HTR-8/SVneo (cell line): ENCODE results near the gene MFSD2B.

Experiments
- DNase-seq: peaks from one replicate; pipeline ENCODE4 v3.0.0; 2011; ENCODE audit warnings: low spot score, mixed read lengths; ENCODE audit not compliant: insufficient read length
- FAIRE-seq: peaks from 2 replicates; lab custom pipeline; 2011; peaks lifted over from hg19 to GRCh38; lab: Jason Lieb, UNC

MFSD2B gene

DNA sequence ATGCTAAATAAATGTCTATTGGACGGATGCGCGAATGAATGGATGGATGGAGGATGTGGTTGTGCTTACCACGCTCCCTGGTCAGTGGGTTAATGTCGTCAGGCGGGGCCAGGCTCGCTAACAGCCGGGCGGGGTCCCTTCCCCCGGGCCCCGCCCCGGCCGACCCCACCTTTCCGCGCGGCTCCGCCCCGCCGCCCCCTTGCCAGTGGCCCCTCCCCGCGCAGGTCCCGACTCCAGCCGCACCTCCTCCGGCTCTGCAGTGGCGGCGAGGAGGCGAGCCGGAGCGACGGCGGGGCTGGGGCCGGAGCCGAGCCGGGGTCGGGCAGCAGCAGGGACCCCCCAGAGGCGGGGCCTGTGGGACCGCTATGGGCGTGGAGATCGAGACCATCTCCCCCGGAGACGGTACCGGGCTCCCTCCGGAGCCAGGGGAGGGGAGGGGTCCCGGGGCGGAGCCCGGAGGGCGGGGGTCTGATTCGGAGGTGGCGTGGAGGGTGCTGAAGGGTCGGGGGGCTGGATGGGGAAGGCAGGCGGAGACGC, 39.7 kb downstream of the MFSD2B start, which contains the start of gene FKBP1B:
Gene FKBP1B (plus strand): TSS at position 257 of the 537 bp plus-strand sequence. CDS start 109 bp downstream, at position 366.
- FAIRE-seq (peak; percentile 64), DNase-seq (peak; percentile 81)

DNA sequence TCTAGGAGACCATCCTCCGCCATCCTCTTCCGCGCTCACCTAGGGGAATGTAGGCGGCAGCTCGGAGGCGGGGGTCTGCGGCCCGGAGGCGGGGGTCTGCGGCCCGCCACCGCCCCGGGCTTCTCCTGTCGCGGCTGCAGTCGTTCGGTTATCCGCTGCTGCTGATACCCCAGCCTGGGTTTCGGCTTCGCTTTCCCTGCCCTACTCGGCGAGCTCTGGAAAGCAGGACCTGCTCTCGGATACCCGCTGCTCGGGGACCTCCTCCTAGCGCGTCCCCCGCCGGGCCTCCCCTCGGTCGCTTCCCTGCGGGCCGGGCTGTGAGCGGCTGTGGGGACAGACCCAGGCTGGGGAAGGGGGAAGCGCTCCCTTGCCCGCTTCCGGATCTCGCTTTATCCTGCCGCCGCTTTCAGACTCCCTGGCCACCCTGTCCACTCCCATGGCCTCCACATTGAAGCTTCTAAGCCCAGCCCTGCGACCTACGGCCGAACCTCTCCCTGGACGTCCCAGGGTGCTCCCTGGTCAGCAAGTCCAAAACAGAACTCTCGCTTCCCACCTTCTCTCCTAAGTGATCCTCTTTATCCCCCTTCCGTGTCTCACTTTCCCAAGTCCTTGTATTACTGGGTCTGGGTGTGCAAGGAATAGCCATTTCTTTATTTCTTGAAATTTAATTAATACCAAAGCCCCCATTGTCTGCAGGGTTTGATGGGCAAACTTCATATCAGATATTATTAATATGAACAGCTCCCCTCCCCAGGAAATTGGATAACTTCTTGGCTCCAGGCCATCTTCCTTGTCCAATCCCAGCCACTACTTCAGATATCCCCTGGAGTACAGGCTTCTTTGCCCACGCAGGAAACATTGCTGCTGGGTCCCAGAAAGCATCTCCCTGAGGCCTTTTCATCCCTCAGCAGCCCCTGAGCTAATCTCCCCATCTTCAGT, 40.4 kb downstream of the MFSD2B start:
- DNase-seq (no peak), FAIRE-seq (no peak)

DNA sequence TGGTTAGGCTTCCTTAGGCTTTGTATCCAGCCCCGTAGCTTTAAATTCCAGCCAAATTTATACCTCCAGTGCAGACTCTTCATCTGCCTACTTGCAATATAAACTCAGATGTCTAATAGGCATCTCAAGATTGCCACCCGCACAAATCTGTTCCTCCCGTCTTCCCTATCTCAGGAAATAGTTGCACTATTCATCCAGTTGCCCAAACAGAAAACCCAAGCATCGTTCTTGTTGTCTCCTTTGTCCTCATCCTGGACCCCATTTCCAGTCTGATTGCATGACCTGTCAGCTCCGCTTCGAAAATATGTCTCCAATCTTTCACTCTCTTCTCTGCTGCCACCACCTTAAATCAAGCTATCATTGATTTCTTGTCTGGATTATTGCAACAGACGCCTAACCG, 41.9 kb downstream of the MFSD2B start:
- DNase-seq (no peak), FAIRE-seq (no peak)

DNA sequence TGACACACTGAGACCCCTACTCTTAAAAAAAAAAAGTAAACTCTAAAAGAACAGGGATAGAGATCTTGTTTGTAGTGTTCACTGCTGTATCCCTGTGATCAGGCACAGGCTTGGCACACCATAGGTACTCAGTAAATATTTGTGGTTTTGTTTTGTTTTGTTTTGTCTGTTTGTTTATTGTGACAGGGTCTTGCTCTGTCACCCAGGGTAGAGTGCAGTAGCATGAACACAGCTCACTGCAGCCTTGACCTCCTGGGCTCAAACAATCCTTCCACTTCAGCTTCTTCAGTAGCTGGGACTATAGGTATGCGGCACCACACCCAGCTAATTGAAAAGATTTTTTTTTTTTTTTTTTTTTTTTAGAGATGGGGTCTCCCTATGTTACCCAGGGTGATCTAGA, 43.1 kb downstream of the MFSD2B start:
- FAIRE-seq = no peak
- DNase-seq = no peak

DNA sequence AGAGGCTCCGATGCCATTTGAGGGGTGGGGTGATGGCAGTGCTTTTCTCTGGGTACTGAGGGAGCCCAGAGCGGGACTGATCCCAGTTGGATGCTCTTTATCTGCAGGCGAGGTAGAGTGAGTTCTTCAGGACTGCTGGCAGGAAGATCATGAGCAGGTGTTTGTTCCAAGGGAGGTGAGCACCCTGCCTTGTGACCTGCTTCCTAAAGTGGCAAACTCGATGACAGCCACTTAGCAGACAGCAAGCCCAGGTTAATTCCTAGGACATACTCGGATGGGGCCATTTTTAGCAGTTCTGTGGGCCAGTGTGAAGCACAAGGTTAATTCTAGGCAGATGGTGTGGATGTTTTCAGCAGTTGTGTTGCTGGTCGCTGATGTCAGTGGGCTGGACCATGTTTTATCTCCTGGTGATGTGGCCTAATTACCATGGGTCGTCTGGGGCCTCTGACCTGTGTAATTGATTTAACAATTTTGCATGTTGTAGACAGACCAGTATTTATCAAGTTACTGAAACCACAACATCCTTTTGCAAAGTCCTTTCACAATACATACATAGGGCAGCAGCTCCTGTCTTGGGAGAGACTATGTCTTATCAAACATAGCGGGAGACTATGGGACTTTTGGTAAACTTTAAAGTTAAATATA, 44.6 kb downstream of the MFSD2B start:
- FAIRE-seq (no peak), DNase-seq (no peak)

DNA sequence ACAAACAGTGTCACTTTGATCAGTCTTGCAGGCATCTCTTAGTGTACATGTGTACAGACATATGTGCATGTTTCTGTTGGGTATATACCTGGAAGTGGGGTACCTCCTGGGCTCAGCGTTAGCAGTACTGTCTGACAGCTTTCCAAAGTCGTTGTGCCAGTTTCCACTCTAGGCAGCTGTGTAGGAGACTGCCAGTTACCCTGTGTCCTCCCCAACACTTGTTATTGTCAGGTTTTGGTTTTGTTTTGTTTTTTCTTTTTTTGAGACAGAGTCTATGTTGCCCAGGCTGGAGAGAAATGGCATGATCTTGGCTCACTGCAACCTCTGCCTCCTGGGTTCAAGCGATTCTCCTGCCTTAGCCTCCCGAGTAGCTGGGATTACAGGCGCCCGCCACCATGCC, 45.9 kb downstream of the MFSD2B start:
- FAIRE-seq = no peak
- no peak for DNase-seq

DNA sequence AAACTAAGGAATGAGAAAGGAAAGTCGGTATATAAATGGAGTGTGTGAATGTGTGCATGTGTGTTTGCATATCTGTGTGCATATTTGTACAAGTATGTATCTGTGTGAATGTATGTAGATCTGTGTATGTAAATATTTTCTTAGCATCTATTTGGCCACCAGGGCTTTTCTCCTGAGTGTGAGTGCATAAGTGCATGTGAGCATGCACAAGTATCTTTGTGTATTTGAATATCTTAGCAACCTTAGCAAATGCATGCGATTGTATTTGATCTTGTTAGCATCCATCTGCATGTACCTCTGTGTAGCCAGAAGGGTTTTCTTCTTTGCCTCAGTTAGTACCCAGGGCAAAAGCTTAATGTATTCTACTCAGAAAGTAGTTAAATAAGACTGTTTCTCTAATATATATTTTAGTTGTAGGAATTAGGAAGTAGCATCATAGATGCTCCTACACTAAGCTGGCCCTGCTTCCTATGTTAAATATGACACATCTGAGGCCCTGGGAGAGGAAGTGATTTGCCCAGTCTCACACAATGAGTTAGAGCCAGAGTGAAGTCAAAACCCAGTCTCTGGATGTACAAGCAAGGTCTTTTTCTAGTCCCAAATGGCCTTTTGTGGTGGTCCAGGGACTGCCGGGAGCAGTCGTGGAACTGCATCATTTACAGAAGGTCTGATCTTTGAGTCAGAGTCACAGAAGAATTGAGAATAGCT, 48.8 kb downstream of the MFSD2B start:
- DNase-seq (no peak), FAIRE-seq (no peak)

DNA sequence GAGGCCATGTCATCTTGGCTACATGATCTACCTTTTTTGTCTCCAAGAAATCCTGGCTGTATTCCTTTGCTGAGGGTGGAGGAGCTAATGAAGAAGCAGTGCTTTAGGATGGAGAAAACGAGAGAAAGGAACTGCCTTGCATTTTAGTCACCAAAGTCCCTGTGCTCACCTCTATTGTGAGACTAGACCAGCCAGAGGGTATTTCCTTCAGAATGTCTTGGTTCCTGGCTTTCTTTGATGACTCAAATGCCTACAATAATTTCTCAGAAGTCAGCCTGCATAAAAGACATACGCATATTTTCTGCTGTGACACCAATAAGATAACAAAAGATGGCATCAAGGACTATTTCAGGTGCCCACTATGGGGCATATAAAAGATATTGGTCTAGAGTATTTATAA, 55.5 kb downstream of the MFSD2B start:
- FAIRE-seq (no peak), DNase-seq (no peak)

DNA sequence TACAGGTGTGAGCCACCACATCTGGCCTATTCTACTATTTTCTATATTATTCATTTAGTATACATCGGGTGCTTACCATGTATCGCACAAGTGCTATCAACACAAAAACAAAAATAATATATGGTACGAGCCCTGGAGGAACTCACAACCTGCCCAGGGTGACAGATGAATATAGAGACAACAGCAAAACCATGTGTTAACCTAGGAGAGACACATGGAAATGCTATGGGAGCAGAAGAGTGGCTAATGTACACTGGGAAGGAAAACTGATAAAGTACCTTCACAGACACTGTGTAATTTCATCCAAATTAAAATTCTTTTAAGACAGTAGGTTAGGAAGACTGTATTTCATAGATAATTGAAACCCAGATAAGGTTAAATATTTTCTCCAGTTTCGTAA, 62.4 kb downstream of the MFSD2B start:
- DNase-seq = no peak
- FAIRE-seq = no peak

DNA sequence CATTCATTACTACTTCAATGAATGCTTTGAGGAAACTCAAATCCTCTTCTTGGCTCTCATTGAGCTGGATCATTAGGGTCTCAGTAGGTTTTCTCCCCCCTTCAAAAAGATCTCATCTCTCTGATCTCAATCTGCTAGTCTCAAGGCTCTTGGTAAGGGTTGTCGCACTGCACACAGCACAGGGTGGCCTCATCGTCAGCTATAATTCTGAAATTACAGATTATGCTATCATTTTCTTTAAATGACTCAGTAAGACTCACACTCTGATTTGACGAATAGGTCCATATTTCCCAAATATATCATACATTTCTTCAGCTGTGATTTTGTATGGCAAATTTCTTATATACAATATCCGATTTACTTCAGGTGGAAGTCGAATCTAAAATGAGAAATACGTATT, 63.9 kb downstream of the MFSD2B start:
- FAIRE-seq (no peak), DNase-seq (no peak)

DNA sequence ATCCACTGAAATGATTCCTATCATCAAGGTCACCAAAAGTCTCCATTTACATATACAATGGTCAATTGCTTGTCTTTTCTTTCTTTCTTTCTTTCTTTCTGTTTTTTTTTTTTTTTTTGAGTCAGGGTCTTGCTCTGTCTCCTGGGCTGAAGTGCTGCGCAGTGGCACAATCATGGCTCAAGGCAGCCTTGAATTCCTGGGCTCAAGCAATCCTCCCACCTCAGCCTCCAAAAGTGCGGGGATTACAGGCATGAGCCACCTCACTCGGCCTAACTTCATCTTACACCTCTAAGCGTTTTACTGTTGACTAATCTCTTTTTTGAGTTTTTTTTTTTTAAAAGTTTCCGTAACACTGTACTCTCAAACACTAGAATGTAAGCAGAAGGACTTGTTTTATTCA, 65.4 kb downstream of the MFSD2B start:
- FAIRE-seq = no peak

More for the DNA sequence above, 65.4 kb downstream of the MFSD2B start:
- DNase-seq = no peak
